Progenitor cell of endocrine pancreas (in vitro differentiated cells): ENCODE results near the gene KCNQ1OT1. TPM values are rescaled to one million over a fixed set of nuclear protein-coding genes. Genes with fewer than 3 reads are reported as not detected.

Experiments used
- DNase-seq: peaks from one replicate; pipeline ENCODE4 v3.0.0; 2021; ENCODE audit warnings: low spot score; ENCODE audit not compliant: unreplicated experiment
- H3K27ac Mint-ChIP-seq: 2 replicates; pipeline ENCODE4 v1.8.0; 2021; ENCODE audit warnings: mild to moderate bottlenecking, moderate library complexity, mixed read lengths
- H3K27me3 Mint-ChIP-seq: 2 replicates; pipeline ENCODE4 v1.8.0; 2021; ENCODE audit warnings: mixed read lengths
- H3K36me3 Mint-ChIP-seq: 2 replicates; pipeline ENCODE4 v1.8.0; 2022; ENCODE audit warnings: mixed read lengths; ENCODE audit not compliant: insufficient read depth
- H3K4me1 Mint-ChIP-seq: 2 replicates; pipeline ENCODE4 v1.8.0; 2021; ENCODE audit warnings: low read depth, mixed read lengths
- H3K4me3 Mint-ChIP-seq: 2 replicates; pipeline ENCODE4 v1.8.0; 2021; ENCODE audit warnings: low read depth, mild to moderate bottlenecking, moderate library complexity, mixed read lengths
- H3K9me3 Mint-ChIP-seq: 2 replicates; pipeline ENCODE4 v1.8.0; 2021; ENCODE audit warnings: low read depth, mixed read lengths
- total RNA-seq: library from RNA; stranded (reverse); gene quantifications from 2 replicates; pipeline ENCODE4 v1.2.1, GENCODE V29; 2021
- TF ChIP-seq, protein P1 (sequence below): fragments of 200-600 bp; sonication (generic); IDR thresholded peaks from one replicate; pipeline ENCODE4 v1.5.0; 2021; ENCODE audit warnings: antibody characterized with exemption, mild to moderate bottlenecking; ENCODE audit not compliant: unreplicated experiment

KCNQ1OT1 gene
- total RNA-seq, 1 donor from 2014 or later: 18.0 TPM

DNA sequence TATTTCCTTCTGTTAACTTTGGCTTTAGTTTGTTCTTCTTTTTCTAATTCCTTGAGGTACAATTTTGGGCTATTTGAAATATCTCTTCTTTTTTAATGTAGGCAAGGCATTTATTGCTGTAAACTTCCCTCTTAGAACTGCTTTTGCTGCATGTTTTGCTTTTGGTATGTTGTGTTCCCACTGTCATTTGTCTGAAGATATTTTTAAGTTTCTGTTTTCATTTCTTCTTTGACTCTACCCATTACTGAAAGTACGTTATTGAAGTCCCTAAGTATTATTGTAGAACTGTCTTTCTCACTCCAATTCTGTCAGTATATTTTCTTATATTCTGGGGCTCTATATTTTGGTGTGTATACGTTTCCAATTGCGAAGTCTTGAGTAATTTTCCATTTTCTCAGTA lies 77.9 kb downstream of the KCNQ1OT1 start:
- DNase-seq: no peak
- Mint-ChIP-seq H3K9me3 (peaks cover 22% of the 10 kb centered on the region), H3K4me3 (no peak overlapping the region), H3K27ac (no peak overlapping the region), H3K27me3 (peaks cover 3% of the 10 kb centered on the region), H3K4me1 (no peaks in the 10 kb centered on the region), H3K36me3 (peaks cover 4% of the 10 kb centered on the region)
- TF ChIP-seq, protein P1, sequence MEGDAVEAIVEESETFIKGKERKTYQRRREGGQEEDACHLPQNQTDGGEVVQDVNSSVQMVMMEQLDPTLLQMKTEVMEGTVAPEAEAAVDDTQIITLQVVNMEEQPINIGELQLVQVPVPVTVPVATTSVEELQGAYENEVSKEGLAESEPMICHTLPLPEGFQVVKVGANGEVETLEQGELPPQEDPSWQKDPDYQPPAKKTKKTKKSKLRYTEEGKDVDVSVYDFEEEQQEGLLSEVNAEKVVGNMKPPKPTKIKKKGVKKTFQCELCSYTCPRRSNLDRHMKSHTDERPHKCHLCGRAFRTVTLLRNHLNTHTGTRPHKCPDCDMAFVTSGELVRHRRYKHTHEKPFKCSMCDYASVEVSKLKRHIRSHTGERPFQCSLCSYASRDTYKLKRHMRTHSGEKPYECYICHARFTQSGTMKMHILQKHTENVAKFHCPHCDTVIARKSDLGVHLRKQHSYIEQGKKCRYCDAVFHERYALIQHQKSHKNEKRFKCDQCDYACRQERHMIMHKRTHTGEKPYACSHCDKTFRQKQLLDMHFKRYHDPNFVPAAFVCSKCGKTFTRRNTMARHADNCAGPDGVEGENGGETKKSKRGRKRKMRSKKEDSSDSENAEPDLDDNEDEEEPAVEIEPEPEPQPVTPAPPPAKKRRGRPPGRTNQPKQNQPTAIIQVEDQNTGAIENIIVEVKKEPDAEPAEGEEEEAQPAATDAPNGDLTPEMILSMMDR: no peak

DNA sequence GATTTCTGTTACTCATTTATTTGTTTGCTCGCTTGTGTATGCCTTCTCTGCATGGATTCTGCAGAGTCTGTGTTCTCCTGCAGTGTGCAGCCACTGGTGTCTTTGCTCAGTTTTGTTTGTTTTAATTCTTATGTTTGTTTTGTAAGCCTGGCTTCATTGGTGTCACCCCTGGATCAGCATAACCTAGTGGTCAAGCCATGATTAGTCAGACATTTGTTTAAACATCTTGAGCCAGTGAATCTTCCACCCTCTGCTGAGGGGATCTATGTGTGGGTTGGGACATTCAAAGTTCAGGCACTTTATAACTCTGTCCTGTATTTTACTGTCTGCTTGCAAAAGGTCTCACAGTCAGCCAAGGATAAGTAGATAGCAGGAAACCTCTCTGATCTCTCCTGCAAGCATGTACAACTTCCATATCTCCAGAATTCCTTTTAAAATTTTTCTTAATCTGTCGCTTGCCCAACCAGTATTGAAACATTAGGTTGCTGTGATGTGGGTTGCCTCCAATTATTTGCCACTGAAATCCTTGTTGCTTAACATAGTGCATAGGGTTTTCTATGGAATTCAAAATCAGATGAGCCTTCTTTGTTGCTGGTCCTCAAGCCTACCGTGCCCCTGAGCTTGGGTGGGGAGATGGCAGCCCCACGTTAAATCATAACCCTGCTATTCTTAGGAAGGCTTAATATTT lies 86.8 kb downstream of the KCNQ1OT1 start:
- peaks cover 5% of the 10 kb centered on the region for H3K4me1 Mint-ChIP-seq

DNA sequence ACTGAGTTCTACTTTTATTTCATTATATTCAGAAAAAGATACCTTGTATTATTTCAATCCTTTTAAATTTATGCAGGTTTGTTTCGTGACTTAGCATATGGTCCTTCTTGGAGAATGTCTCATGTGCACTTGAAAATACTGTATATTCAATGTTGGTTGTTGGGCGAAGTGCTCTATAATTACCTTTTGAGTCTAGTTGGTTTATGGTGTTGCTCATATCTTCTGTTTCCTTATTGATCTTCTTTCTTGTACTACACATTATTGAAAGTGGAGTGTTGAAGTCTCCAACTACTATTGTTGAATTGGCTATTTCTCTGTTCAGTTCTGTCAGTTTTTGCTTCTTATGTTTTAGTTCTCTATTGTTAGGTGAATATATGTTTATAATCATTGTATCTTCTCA lies 90.4 kb downstream of the KCNQ1OT1 start:
- no peak overlapping the region for H3K4me3 Mint-ChIP-seq
- peaks cover 47% of the 10 kb centered on the region for H3K9me3 Mint-ChIP-seq
- no peak for DNase-seq
- H3K27me3 Mint-ChIP-seq: peaks cover 55% of the 10 kb centered on the region
- peaks cover 7% of the 10 kb centered on the region for H3K36me3 Mint-ChIP-seq
- peaks cover 5% of the 10 kb centered on the region for H3K4me1 Mint-ChIP-seq
- no peak overlapping the region for H3K27ac Mint-ChIP-seq
- TF ChIP-seq, protein P1: no peak

More for the DNA sequence above, 86.8 kb downstream of the KCNQ1OT1 start:
- Mint-ChIP-seq H3K27me3 (peaks cover 41% of the 10 kb centered on the region), H3K27ac (no peak overlapping the region), H3K9me3 (peaks cover 44% of the 10 kb centered on the region), H3K36me3 (peaks cover 4% of the 10 kb centered on the region), H3K4me3 (no peak overlapping the region)
- no peak for DNase-seq
- TF ChIP-seq, protein P1: no peak

DNA sequence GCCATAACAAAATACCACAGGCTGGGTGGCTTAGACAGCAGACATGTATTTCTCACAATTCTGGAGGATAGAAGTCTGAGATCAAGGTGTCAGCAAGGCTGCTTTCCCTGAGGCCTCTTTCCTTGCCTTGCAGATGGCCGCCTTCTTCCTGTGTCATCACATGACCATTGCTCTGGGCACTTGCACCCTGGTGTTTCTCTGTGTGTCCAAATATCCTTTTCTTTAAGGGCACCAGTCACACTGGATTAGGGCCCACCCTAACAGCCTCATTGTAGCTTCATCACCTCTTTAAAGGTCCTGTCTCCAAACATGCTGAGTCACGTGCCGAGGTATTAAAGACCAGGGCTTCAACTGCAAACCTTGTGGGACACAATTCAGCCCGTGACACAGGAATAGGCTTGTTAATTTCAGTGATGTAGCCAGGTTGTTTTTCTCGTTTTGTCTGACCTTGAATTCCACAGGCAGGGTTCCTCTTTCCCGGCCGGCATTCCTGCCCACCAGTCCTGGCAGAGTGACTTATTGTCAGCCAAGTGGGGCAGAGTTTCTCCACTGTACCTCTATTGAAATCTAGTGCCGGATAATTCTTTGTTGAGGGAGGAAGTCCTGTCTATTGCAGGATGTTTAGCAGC lies 100.1 kb downstream of the KCNQ1OT1 start:
- peaks cover 16% of the 10 kb centered on the region for H3K9me3 Mint-ChIP-seq
- H3K4me1 Mint-ChIP-seq: no peaks in the 10 kb centered on the region

DNA sequence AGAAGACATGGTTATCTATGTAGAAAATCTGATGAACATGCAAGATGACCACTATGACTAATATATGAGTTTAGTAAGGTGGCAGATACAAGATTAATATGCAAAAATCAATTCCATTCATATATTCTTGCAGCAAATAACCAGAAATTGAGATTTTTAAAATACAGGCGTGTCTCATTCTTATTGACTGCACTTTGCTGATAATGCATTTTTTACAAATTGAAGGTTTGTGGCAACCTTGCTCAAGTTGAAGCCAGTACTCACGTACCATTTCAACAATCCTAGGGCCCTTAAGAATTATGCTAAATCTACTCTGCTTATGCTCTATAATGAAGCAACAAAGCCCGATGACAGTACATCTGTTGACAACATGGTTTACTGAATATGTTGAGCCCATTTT lies 104.6 kb downstream of the KCNQ1OT1 start:
- DNase-seq: no peak
- Mint-ChIP-seq H3K36me3 (peaks cover 2% of the 10 kb centered on the region), H3K27ac (no peak overlapping the region), H3K27me3 (peaks cover 57% of the 10 kb centered on the region), H3K9me3 (peaks cover 20% of the 10 kb centered on the region), H3K4me1 (peaks cover 4% of the 10 kb centered on the region), H3K4me3 (no peak overlapping the region)
- TF ChIP-seq, protein P1: no peak

More for the DNA sequence above, 100.1 kb downstream of the KCNQ1OT1 start:
- H3K27me3 Mint-ChIP-seq: peaks cover 57% of the 10 kb centered on the region
- TF ChIP-seq, protein P1: no peak
- no peaks in the 10 kb centered on the region for H3K36me3 Mint-ChIP-seq
- H3K27ac Mint-ChIP-seq: no peak overlapping the region
- DNase-seq: no peak
- H3K4me3 Mint-ChIP-seq: no peak overlapping the region
